Measurements from ENCODE around the gene STT3A.

GRCh38 chr11:125586623-125587022 lies 6.0 kb upstream of the STT3A start:
- no peak for TF ChIP-seq CTCF (IDR thresholded peaks at IDR 0.05; ENCODE audit: low read length)
- no peak for TF ChIP-seq EZH2 (IDR thresholded peaks at IDR 0.05; ENCODE audit: borderline replicate concordance, low read length)

All from OCI-LY1 (cell line).